Measurements from ENCODE around the gene CATSPER4.

GRCh38 chr1:26161415-26162219, 28.8 kb upstream of the CATSPER4 start:
- TF ChIP-seq CTCF (IDR thresholded peaks at IDR 0.05) (no peak), POLR2AphosphoS5 (IDR thresholded peaks at IDR 0.05) (no peak), EP300 (IDR thresholded peaks at IDR 0.05) (no peak), POLR2A (IDR thresholded peaks at IDR 0.05) (no peak)
